Globus pallidus (tissue), 1 donor: ENCODE data around the gene IGSF9.
A peak's percentile ranks its signal among the peaks of the same experiment; 100 is the strongest.

Source experiments
- DNase-seq: peaks from one replicate; pipeline ENCODE4 v3.0.0-alpha.2; 2015; ENCODE audit warnings: low spot score

IGSF9 gene, protein sequence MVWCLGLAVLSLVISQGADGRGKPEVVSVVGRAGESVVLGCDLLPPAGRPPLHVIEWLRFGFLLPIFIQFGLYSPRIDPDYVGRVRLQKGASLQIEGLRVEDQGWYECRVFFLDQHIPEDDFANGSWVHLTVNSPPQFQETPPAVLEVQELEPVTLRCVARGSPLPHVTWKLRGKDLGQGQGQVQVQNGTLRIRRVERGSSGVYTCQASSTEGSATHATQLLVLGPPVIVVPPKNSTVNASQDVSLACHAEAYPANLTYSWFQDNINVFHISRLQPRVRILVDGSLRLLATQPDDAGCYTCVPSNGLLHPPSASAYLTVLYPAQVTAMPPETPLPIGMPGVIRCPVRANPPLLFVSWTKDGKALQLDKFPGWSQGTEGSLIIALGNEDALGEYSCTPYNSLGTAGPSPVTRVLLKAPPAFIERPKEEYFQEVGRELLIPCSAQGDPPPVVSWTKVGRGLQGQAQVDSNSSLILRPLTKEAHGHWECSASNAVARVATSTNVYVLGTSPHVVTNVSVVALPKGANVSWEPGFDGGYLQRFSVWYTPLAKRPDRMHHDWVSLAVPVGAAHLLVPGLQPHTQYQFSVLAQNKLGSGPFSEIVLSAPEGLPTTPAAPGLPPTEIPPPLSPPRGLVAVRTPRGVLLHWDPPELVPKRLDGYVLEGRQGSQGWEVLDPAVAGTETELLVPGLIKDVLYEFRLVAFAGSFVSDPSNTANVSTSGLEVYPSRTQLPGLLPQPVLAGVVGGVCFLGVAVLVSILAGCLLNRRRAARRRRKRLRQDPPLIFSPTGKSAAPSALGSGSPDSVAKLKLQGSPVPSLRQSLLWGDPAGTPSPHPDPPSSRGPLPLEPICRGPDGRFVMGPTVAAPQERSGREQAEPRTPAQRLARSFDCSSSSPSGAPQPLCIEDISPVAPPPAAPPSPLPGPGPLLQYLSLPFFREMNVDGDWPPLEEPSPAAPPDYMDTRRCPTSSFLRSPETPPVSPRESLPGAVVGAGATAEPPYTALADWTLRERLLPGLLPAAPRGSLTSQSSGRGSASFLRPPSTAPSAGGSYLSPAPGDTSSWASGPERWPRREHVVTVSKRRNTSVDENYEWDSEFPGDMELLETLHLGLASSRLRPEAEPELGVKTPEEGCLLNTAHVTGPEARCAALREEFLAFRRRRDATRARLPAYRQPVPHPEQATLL

DNA sequence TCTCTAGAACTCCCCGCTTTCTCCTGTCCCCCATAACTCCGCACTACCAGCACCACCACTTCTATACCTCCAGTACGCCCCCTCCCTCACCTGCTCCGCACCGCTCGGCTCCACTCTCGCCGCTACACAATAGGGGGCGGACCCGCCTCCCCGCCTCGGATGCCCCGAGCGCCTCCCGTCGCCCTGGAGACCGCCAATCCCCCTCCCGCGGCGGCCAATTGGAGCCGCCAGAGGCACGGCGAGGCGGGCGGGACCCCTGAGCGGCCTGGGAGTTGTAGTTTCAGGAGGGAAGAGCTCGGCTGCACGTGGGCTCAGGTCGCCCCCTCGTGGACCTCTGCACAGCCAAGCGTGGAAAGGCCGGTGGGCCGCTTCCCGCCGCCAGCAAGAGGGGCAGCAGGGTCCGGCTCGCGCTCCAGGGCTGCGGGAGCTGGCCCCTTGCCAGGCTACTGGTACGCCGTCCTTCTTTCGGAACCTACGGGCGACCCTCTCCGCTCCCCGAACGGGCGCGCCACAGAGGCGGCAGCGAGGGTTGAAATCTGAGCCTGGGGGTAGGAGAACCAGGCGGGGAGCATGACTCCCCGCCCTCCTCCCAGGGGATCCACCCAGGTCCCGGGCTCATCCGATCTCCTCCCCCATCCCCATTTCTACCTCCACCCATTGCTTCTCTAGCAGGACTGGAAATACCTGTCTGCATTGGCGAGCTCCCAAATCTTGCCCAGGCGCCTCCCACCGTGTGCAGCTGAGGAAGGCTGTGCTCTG is at the start of gene IGSF9:
Gene IGSF9, minus strand, starts transcription at position 131 of the 759 bp plus-strand sequence. CDS start 2,159 bp downstream, outside the sequence.
- DNase-seq = peak; percentile 50

DNA sequence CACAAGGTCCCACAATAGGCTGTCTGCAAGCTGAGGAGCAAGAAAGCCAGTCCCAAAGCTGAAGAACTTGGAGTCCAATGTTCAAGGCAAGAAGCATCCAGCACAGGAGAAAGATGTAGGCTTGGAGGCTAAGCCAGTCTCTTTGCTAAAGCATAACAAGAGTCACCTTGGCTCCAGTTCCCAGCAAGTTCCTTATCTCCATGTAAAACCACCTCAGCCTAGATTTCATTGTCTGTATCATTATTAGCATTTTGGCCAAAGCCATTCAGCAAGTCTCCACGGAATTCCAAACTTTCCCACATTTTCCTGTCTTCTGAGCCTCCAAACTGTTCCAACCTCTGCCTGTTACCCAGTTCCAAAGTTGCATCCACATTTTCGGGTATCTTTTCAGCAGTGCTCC is 49.5 kb upstream of the IGSF9 start:
- no peak for DNase-seq

DNA sequence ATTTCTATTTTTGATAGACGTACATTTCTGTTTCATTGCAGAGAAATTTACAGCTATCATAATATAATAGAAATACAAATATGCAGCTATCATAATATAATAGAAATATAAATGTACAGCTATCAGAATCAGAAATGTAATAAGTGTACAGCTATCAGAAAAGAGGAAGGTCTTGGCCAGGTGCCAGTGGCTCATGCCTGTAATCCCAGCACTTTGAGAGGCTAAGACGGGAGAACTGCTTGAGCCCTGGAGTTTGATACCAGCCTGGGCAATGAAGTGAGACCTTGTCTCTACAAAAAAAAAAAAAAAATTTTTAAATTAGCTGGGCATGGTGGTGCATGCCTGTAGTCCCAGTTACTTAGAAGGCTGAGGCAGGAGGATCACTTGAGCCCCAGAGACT is 48.5 kb upstream of the IGSF9 start:
- no peak for DNase-seq

DNA sequence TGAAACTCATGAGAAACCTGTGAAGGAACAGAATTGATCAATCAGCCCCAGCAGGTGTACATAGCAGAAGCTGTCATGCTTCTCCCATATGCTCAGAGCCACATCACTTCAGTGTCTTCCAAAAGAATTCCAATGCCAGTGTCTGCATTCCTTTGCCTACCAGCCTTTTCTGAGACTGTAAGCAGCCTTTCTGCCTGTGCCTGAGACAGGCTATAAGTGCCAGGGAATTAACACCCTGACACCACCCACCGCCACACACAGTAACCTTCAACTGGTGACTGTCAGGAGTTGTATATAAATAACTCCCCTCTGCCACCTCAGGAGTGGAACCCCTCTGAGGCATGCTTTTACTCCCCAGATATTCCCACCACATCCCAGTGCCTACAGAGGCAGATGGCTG is 46.7 kb upstream of the IGSF9 start:
- DNase-seq = no peak

DNA sequence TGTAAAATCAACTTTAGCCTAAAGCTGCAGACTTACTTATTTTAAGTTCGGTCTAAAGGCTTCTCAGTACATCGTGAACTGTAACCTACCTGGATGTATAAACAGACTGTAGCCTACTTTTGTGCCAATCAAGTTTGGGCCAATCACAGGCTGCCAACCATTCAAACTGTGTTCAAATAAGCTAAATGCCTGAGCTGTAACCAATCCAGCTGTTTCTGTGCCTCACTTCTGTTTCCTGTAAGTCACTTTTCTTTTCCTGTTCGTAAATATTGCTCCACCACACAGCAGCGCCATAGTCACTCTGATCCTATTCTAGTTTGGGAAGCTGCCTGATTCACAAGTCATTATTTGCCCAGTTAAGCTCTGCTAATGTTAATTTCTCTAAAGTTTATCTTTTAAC is 46.1 kb upstream of the IGSF9 start:
- DNase-seq = no peak

DNA sequence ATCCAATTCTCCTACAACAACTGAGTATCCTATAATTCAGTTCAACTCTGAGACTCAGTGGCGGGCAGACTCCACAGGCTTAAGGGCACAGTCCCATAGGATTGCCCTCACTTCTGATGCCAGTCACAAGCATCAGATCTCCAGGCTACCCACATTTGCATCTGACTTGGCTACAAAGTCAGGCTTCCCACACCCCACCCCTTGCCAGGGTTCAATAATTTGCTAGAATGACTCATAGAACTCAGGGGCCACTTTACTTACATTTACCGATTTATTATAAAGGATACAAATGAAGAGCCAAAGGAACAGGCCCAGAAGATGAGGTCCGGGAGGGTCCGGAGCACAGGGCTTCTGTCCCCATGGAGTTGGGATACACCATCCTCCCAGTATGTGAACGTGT is 44.6 kb upstream of the IGSF9 start:
- no peak for DNase-seq

DNA sequence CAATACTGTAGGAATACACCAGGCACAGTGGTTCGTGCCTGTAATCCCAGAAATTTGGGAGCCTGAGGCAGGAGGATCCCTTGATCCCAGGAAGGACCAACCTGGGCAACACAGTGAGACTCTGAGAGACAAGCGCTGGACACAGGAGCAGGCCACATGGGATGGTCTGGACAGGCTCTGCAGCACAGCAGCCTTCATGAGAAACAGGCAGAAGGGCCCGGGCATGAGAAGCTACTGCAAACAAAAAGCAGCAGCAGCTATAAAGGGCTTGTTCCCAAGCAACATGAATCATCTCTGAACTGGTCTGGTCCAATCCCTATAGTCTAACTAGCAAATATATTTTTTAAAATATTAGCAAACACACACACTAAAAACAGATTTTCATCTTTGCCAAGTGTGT is 44.2 kb upstream of the IGSF9 start:
- DNase-seq = no peak

DNA sequence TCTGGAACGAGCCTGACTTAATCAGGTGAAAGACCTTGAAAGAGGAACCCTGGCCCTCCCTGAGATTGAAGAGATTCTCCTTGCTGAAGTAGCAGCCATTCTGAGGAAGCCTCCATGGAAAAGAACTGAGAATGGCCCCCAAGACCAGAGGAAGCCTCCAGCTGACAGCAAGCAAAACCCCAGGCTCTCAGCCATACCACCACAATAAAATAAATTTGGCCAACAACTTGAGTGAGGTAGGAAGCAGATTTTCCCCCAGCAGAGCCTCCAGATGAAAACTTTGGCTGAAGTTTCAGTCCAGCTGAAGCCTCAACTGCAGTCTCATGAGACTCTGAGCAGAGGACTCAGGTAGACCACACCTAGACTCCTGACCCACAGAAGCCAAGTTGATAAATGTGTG is 42.6 kb upstream of the IGSF9 start:
- no peak for DNase-seq

DNA sequence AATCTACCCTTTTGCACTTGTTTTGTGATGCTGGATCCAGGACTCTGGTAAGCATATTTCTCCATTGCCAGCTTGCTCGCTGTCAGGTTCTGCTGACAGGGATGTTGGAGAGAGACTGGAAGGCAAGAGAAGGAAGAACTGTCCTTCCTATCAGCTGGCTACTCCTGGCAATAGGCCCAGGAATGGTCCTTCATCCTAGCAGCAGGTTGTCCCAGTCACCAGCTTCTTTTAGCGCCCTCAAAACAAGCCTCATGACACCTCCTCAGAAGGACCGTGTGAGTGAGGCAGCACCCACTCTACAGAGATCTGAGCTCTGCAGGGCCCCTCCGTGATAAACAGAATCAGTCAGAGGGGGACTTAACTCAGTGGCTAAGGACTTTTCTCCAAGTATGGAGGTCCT is 41.8 kb upstream of the IGSF9 start:
- DNase-seq = no peak

DNA sequence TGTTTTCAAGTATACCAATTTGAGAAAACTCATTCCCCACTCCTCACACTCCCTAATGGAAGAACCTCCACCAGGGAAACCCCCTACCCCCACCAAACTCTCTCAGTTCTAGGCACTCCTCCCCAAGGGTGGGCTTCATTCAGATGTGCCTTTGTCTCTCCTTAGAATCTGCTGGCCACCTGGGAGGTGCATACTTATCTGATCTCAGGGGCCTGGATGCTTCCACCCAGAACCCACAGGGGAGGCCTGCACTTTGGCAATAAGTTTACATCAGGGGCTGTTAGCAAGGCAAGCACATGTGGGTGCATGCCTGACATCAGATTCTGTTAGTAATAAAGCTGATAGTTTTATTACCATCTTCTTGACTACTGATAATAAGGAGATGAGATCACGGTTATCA is 41.1 kb upstream of the IGSF9 start:
- DNase-seq = no peak

DNA sequence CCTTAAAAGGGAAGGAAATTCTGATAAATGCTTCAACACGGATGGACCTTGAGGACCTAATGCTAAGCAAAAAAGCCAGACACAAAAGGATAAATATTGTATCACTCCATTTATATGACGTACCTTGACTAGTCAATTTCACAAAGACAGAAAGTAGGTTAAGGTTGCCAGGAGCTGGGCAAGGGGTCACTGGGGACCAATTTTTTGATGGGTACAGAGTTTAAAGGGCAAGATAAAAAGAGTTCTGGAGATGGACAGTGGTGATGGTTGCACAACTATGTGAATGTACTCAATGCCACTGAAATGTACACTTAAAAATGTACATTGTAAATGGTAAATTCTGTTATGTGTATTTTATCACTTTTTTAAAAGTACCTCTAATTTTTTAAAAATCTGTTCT is 40.7 kb upstream of the IGSF9 start:
- no peak for DNase-seq

DNA sequence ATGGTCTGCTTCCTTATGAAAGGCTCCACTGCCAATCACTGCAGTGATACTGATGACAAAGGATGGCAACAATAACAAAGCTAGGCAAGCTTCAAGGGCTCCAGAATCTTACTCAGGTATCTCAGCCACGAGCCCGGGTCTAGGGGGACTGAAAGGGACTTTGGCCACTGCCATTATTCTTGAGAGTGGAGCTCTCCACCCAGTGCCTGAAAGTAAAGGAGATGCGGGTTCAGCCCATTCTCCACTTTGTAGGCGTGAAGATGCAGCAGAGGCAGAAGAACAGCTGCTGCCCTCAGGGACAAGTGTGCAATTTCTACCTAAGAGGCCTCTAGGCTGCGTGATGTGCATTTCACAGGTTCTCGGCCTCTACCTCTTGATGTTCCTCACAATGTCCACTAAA is 40.1 kb upstream of the IGSF9 start:
- DNase-seq = no peak

DNA sequence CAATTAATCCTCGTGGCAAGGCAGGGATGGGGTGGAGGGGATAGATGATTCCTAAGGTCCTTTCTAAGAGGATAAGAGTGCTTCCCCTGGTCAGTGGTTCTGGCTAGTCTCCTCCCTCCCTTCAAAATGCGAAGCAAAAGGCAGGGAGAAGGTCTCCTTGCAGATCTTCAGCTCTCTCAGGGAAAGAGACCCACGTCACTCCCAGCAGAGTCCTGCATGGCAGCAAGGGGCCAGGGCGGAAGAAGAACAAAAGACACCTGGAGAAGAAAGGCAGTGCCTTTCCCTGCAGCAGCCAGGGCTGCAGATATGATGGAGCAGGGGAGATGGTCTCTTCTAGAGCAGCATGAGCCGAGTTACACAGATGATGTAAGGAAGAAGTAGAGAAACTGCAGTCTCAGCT is 38.3 kb upstream of the IGSF9 start:
- DNase-seq = no peak

DNA sequence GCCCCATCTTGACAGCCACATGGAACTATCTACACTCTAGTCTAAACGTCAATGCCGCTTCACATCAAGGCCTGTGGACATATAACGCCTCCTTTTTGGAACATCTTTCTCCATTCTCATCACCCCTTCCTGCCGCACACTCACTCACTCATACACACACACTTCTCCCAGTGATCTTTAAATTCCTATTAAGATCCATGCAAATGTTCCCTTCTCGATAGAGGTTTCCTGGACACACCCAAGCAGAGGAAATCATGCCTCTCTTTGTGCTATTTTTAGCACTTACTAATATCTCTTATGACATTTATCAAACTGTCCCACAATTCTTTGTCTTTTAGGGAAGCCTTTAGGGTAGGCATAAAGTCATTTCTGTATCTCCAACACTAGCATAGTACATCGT is 36.9 kb upstream of the IGSF9 start:
- no peak for DNase-seq

DNA sequence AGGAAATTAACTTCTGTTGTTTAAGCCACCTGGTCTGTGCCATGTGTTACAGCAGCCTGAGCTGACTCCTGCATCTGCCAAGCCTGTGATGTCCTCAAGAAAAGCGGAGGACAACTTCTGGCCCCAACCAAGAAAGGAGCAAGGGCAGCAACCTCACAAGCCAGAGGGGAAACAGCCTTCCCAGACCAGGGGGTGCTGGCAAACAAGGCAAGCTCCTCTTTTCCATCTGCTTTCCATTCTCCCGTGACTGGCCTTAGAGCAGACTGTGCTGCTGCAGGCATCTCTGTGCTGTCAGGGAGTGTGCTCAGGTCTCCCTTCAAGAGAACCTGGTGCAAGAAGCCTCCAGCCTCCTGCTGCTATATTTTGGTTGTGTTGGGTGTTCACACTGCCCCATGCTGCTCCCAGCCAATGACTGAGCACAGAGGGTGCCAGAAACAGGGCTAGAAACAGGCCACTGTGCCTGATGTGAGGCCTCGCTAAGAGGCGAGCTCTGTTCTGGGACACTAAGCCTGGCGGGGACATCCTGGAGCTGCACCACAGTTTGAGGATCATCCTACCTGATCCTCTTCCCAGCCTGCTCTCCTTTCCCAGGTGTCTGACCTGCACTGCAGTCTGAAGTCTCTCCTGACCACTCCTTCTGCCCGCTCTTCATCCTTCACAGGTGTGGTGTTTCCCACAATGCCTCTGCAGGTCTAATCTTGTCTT is 36.1 kb upstream of the IGSF9 start:
- no peak for DNase-seq

DNA sequence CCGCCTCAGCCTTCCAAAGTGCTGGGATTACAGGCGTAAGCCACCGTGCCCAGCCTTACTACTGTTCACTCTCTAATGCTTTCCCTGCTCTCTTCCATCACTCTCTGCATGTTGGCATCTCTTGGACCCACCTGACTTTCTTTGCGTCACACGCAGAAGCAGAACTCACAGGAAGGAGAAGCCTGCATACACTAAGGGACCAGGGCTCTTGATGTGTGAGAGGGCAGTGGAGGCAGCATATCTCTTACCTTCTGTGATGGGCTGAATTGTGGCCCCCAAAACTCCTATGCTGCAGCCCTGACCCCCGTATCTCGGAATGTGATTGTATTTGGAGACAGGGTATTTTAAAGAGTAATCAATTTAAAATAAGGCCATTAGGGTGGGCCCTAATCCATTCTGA is 35.4 kb upstream of the IGSF9 start:
- DNase-seq = no peak

DNA sequence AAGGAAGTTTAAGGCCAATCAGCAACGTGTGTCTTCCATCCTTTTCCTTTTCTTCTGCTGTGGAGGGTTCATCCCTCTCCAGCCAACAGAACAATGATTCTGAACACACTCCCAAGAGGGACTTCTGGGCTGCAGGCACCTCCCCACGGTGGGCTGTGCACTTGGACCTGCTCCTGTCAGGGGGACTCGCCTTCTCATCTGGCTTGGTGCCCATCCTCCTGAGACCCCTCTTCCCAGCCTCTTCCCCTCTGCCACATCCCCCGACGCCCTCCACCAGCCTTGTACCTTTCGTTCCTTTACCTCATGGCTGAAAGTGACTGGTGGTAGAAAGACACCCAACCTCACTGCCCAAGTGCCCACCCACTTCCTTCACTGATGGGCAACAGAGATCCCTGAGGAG is 34.7 kb upstream of the IGSF9 start:
- DNase-seq = no peak

DNA sequence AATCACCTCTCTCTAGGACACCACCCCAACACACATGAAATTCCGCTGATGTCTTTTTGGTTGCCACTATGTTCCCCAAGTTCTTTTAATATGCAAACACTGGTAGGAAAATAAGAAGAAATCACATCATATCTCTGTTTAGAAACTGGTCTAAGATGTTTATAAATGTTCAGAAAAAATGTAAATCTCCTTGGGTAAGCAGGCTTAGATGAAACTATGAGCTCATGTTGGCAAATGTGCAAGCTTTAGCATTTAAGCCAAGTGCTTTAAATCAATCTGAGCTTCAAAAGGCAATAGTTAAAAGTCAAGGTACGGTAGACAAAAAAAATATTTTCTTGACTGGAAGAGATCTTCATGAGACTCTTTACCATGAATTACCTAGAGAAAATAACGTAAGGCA is 33.8 kb upstream of the IGSF9 start:
- DNase-seq = no peak

DNA sequence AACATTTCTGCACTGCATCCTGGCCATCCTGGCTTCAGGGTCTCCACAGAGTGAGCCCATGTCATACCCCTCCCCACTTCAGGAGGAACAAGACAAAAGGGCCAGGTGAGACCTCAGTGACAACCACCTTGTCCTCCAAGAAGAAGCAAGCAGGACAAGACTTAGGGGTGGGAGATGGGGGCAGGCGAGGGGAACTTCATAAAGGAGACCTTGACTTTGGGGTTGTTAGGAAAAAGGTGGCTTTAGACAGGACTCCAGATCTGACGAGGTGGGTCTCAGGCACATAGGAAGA is 32.6 kb upstream of the IGSF9 start:
- DNase-seq = no peak

DNA sequence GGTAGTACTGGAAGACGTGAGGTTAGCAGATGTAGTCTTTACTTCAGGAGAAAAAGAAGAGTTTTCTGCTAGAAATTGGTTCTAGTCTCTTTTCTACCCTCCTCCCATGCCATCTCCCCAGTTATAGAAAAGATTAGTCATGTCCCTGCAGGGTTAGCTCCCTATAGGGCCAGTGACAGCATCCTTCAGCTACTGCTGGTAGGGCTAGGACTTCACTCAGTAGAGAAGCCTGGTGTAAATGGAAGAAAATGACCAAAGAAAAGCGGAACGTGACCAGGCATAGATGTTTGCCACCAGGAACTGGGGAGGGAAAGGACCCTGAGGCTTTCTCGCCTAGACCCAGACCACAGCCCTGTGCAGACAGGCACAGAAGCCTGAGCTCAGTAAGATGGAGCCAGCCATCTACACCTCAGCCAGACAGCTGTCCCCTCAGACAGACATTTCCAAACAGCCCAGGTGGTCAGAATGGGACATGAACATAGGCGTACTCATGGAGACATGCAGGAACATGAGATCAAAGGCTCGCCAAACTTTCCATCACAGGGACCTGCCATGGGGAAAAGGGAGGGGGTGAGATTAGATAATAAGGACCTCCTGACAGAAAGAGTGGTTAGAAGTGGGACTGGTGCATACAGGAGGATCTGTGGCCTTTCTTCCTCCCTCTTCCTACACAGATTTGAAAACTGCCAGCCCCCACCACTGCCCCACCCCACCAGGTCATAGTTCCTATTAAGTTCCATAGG is 32.1 kb upstream of the IGSF9 start:
- no peak for DNase-seq
